ACHN (cell line): ENCODE results near the gene CDC5L.

Source experiments
- DNase-seq: peaks from one replicate; pipeline ENCODE4 v3.0.0-alpha.2; 2015
- in situ Hi-C: cut with HindIII; loops from 2 replicates; pipeline ENCODE4 v1.10.0; 2017; ENCODE audit warnings: low sequenced_read_pairs, low pct_ligation_motif_present, low pct_unique_long_range_greater_than_20kb

The CDC5L gene

DNA sequence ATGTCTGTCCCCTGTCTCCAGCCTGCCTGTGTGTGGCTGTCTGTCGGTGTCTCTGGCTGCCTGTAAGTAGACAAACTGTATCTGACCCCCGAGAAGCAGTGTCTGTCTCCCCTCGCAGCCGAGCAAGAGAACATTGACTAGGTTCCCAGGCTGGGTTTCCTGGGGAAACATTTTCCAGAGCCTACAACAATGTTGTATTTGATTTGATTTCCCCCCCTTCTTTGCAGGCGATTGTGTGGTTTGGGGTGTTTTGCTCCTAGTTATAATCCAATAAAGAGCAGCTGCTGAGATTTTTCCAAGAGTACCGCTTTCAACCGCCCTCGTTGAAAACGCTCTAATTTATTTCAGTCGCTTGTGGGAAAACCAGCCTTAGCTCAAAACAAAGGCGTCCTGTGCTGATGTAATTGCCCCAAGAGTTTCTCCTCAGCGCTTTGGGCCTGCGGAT is 92.6 kb downstream of the CDC5L start:
- in situ Hi-C loops: no loop called here
- no peak for DNase-seq

- in situ Hi-C loops: no loop called here
- no peak for DNase-seq
Measured at GRCh38 chr6:44481056-44481455, 93.5 kb downstream of the CDC5L start.

DNA sequence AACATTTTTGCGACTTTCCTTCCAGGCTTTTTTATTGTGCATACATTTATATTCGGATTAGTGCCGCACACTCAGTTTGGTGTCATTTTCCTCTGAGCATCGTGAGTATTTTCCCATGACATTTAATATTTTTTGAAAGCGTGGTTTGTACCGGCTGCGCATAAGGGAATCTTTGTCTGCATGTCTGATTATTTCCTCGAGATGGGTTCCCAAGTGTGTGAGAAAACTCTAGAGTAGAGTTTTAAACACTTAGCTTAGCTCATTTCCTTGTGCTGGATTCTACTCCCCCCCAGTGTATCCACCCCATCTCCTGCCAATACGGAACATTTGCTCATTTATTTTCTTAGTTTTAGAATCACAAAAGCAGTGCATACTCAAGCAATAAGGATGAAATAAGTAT is 94.3 kb downstream of the CDC5L start:
- in situ Hi-C loops: no loop called here
- no peak for DNase-seq

- DNase-seq: no peak
- in situ Hi-C loops: no loop called here
Measured at GRCh38 chr6:44485601-44486401, 98.3 kb downstream of the CDC5L start.

DNA sequence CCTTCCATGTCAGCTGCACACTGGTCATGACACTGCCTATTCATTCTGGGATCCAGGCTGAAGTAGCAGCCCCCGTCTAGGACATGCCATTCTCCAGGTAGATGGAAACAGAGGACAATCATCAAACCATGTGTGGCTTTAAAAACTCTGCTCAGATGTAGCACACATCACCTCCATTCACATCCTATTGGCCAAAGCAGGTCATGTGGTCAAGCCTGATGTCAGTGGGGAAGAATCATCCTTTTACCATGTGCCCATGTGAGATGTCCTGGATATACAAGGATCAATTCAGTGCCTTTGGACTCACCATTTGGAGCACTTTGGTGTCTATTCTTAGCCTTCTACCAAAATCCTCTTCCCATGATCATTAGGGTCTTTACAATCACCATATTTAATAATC is 99.5 kb downstream of the CDC5L start:
- in situ Hi-C loops: no loop called here
- no peak for DNase-seq

DNA sequence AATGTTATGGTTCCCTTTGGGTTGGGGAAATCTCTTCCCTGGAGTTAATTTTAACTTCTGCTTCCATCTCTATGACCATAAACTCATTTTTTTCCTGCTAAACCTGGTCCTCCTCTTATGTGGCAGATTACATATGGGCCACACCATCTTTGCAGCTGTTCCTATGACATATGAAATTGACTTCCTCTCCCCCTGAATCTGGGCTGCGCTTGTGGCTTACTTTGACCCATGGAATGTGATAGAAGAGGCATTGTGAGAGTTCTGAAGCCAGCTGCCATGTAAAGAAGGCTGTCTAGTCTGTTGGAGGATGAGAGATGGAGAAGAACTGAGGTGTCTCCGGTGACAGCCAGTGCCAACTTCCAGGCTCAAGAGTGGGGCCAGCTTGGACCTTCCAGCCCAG is 100.1 kb downstream of the CDC5L start:
- no peak for DNase-seq
- in situ Hi-C loops: no loop called here

DNA sequence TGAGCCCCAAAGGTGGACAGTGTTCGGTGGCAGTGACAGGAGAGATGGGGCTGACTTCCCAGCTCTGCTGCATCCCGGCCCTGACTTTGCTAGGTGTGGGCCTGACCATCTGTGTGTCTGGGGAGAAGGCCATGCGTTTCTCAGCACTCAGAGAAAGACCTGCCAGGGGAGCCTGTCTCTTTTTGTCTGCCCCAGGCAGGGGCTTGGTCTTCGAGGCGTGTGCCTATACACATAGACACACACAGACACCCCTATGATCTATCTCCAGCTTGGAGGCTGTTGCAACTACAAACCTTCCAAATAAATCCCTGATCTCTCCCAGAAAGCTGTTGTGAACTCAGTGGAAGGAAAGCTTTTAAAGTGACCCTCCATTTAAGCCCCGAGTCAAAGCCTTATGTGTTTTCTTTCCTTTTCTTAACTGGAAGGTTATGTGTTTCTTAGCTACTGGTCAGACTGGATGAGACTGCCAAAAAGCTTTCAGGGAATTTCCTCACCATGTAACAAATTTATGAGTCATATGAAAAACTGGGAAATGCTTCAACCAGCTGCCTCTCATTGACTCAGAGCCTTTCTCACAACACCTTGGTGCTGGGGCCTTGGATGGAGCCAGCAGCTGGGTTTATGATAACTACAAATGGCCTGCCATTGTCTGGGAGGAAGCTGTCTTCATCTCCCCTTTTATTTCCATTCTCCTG is 102.6 kb downstream of the CDC5L start:
- in situ Hi-C loops: no loop called here
- peak; percentile 86 for DNase-seq

- DNase-seq: no peak
- in situ Hi-C loops: no loop called here
Measured at GRCh38 chr6:44493132-44493531, 105.6 kb downstream of the CDC5L start.

GRCh38 chr6:44493593-44493992 is 106.1 kb downstream of the CDC5L start:
- in situ Hi-C loops: no loop called here

DNA sequence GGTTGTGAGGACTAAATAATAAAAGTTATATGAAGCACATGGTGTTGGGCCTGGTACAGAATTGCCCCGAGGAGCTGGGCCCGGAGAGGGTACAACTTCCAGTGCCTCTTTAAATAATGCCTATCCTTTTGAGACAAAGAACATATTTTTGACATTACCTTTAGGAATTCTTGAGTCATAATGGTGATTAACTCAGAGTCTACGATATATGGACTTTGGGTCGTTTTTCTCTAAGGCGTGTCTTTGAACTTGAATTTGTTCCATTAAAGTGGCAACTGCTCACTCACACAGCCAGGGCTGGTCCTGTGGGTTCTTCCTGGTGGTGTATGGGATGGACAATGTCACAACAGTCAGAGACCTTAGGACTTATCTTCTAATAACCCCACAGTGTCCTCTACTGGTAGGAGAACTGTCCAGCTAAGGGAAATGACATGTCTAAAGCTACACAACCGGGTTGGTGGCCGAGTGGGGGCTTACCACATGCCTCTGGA is 106.5 kb downstream of the CDC5L start:
- DNase-seq: peak; percentile 22
- in situ Hi-C loops: no loop called here

More at GRCh38 chr6:44493593-44493992, 106.1 kb downstream of the CDC5L start:
- DNase-seq: no peak

DNA sequence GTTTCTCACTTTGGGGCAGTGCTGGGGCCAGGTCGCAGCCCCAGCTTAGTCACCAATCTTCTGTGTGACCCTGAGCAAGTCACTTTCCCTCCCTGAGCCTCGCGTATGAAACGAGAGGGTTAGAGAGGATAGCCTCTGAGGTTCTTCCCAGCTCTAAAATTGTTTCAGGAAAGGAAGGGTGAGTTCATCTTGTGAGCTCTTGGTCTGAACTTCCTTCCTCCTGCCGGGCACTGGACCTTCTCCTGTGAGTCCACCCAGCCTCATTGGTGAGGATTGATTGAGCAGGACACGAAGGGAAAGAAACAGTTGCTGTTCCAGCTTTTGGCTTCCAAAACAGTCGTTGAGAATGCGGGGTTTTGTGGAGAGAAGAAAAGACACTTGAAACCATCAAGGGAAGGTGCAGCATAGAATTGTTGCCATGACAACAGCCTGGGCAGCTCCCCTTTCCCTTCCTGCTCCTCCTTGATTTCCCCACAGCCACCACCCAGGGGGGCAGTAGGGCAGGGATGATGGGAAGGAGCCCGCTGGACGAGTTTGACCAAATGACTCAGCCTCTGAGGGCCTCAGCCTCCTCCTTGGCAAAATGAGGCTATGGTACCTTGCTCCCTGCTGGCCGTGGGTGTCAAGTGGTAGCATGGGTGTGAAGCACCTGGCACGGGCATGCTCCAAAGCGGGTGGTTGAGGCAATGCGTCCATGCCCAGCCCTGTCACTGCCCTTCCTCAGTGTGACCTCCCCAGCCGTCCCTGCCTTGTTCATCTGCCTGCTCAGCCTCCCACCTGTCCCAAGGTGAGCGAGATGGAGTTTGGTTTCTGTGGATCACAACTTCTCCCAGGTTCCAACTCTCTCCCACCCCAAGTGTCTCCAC is 107.8 kb downstream of the CDC5L start:
- DNase-seq: no peak
- in situ Hi-C loops: no loop called here

GRCh38 chr6:44496665-44497369 is 109.3 kb downstream of the CDC5L start:
- in situ Hi-C loops: no loop called here

GRCh38 chr6:44497807-44498206 is 110.3 kb downstream of the CDC5L start:
- no peak for DNase-seq
- in situ Hi-C loops: no loop called here

More at GRCh38 chr6:44496665-44497369, 109.3 kb downstream of the CDC5L start:
- no peak for DNase-seq

DNA sequence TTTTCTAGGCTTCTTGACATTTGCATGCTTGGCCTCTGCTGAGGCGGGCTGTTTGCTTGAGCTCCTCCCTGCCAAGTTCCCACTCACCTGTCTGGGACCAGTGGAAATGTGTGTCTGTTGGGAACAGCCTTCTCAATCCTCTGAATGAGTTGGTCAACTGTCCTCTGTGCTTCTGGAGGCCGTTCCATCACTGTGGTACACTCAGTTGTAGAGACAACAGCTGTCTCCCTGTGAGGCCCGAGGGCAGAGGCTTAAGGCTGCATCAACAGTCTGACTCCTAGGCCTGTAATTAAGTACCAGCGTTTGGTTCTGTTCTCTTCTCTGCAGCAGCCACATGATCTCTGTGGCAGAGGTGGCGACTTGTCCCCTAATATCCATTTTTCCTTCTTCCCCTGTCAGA is 110.9 kb downstream of the CDC5L start:
- no peak for DNase-seq
- in situ Hi-C loops: no loop called here

DNA sequence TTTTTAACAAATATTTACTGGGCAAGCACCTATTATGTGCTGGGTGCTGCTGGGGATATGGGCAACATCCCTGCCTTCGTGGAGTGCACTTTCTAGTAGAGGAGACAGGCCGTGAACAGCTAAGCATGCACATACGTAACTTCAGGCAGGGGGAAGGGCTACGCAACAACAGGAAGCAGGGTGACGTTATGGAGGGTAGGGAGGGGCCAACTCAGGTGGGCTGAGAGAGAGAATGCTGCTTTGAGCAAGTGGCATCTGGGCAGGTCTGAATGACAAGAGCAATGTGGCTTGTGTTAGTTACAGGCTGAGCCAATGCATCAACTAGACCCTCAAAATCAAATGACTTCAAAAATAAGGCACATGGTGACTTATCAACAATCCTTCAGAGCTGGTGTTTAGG is 112.1 kb downstream of the CDC5L start:
- in situ Hi-C loops: no loop called here
- no peak for DNase-seq
